Measurements from ENCODE around the gene HOXA2. TPM values are rescaled to one million over a fixed set of nuclear protein-coding genes. Genes with fewer than 3 reads are reported as not detected.

Gene HOXA2
- total RNA-seq, 2 experiments from 2014 or later, result not detected

GRCh38 chr7:27145914-27146412 is 43.5 kb upstream of the HOXA2 start:
- intact Hi-C loops (cut with micrococcal nuclease), result no loop called here
- Mint-ChIP-seq H3K27me3 (peaks cover 56% of the 10 kb centered on the region), H3K27ac (no peak overlapping the region), H3K9me3 (no peaks in the 10 kb centered on the region), H3K36me3 (no peaks in the 10 kb centered on the region), H3K4me1 (ENCODE audit: low read depth) (peaks cover 12% of the 10 kb centered on the region), H3K4me3 (no peak overlapping the region)
- ChIA-PET CTCF (no interaction called here), POLR2A (no interaction called here)
- DNase-seq, result no peak

GRCh38 chr7:27145165-27145913 is 42.9 kb upstream of the HOXA2 start:
- intact Hi-C loops (cut with micrococcal nuclease), result no loop called here
- CTCF ChIA-PET, result interaction anchor here (1.0 kb wide), 1 partner anchor 11 kb away, joined by 3 read pairs; no protein-coding TSS in a partner anchor
- H3K4me1 Mint-ChIP-seq (ENCODE audit: low read depth), result peaks cover 7% of the 10 kb centered on the region

GRCh38 chr7:27144781-27145164 is 42.3 kb upstream of the HOXA2 start:
- Mint-ChIP-seq H3K9me3 (no peaks in the 10 kb centered on the region), H3K4me1 (ENCODE audit: low read depth) (peaks cover 7% of the 10 kb centered on the region), H3K4me3 (no peak overlapping the region), H3K27me3 (peaks cover 45% of the 10 kb centered on the region), H3K27ac (no peak overlapping the region), H3K36me3 (no peaks in the 10 kb centered on the region)
- POLR2A ChIA-PET, result no interaction called here
- no peak for DNase-seq
- CTCF ChIA-PET, result interaction anchor here (1.0 kb wide), 1 partner anchor 11 kb away, joined by 3 read pairs; no protein-coding TSS in a partner anchor
- intact Hi-C loops (cut with micrococcal nuclease), result no loop called here

More at GRCh38 chr7:27145165-27145913, 42.9 kb upstream of the HOXA2 start:
- H3K4me3 Mint-ChIP-seq, result no peak overlapping the region
- peaks cover 51% of the 10 kb centered on the region for H3K27me3 Mint-ChIP-seq
- no peak for DNase-seq
- no peaks in the 10 kb centered on the region for H3K9me3 Mint-ChIP-seq
- H3K27ac Mint-ChIP-seq, result no peak overlapping the region
- POLR2A ChIA-PET, result no interaction called here
- H3K36me3 Mint-ChIP-seq, result no peaks in the 10 kb centered on the region

- intact Hi-C loops (cut with micrococcal nuclease), result no loop called here
- no peak overlapping the region for H3K27ac Mint-ChIP-seq
- DNase-seq, result no peak
- H3K9me3 Mint-ChIP-seq, result no peaks in the 10 kb centered on the region
- H3K27me3 Mint-ChIP-seq, result peaks cover 42% of the 10 kb centered on the region
- peaks cover 7% of the 10 kb centered on the region for H3K4me1 Mint-ChIP-seq (ENCODE audit: low read depth)
- H3K36me3 Mint-ChIP-seq, result no peaks in the 10 kb centered on the region
- POLR2A ChIA-PET, result no interaction called here
- CTCF ChIA-PET, result interaction anchor here (1.0 kb wide), 1 partner anchor 10 kb away, joined by 3 read pairs; no protein-coding TSS in a partner anchor
- H3K4me3 Mint-ChIP-seq, result no peak overlapping the region
Measured at GRCh38 chr7:27143950-27144780, 41.7 kb upstream of the HOXA2 start.

GRCh38 chr7:27143023-27143949 is 40.8 kb upstream of the HOXA2 start, which contains the start of gene HOXA5:
HOXA5 (minus strand) TSS chr7:27143681; CDS start chr7:27143607, 74 bp downstream.
- DNase-seq, result no peak
- intact Hi-C loops (cut with micrococcal nuclease), result no loop called here
- CTCF ChIA-PET, result interaction anchor here (0.6 to 0.9 kb wide), 2 partner anchors 36 to 53 kb away, joined by 3 read pairs; no protein-coding TSS in a partner anchor

GRCh38 chr7:27142580-27143022 is 40.1 kb upstream of the HOXA2 start:
- POLR2A ChIA-PET, result no interaction called here
- Mint-ChIP-seq H3K9me3 (no peaks in the 10 kb centered on the region), H3K4me1 (ENCODE audit: low read depth) (no peaks in the 10 kb centered on the region), H3K4me3 (no peak overlapping the region), H3K27ac (no peak overlapping the region), H3K27me3 (peaks cover 39% of the 10 kb centered on the region), H3K36me3 (no peaks in the 10 kb centered on the region)
- CTCF ChIA-PET, result interaction anchor here (0.9 kb wide), 1 partner anchor 53 kb away, joined by 3 read pairs; no protein-coding TSS in a partner anchor
- intact Hi-C loops (cut with micrococcal nuclease), result no loop called here
- DNase-seq, result no peak

More at GRCh38 chr7:27143023-27143949, 40.8 kb upstream of the HOXA2 start, which contains the start of gene HOXA5:
- POLR2A ChIA-PET, result no interaction called here
- H3K27me3 Mint-ChIP-seq, result peaks cover 40% of the 10 kb centered on the region
- no peaks in the 10 kb centered on the region for H3K36me3 Mint-ChIP-seq
- no peak within 1 kb of the TSS for H3K4me3 Mint-ChIP-seq
- peaks cover 4% of the 10 kb centered on the region for H3K4me1 Mint-ChIP-seq (ENCODE audit: low read depth)
- no peak within 1 kb of the TSS for H3K27ac Mint-ChIP-seq
- no peaks in the 10 kb centered on the region for H3K9me3 Mint-ChIP-seq

- Mint-ChIP-seq H3K36me3 (no peaks in the 10 kb centered on the region), H3K4me1 (ENCODE audit: low read depth) (no peaks in the 10 kb centered on the region), H3K27ac (no peak overlapping the region), H3K9me3 (no peaks in the 10 kb centered on the region), H3K4me3 (no peak overlapping the region), H3K27me3 (peaks cover 38% of the 10 kb centered on the region)
- CTCF ChIA-PET, result no interaction called here
- no peak for DNase-seq
- intact Hi-C loops (cut with micrococcal nuclease), result no loop called here
- POLR2A ChIA-PET, result no interaction called here
Measured at GRCh38 chr7:27141923-27142579, 39.6 kb upstream of the HOXA2 start.

GRCh38 chr7:27141137-27141922 is 38.8 kb upstream of the HOXA2 start:
- Mint-ChIP-seq H3K27me3 (peaks cover 33% of the 10 kb centered on the region), H3K36me3 (no peaks in the 10 kb centered on the region), H3K4me1 (ENCODE audit: low read depth) (no peaks in the 10 kb centered on the region), H3K9me3 (no peaks in the 10 kb centered on the region), H3K27ac (no peak overlapping the region), H3K4me3 (no peak overlapping the region)
- POLR2A ChIA-PET, result no interaction called here
- no peak for DNase-seq
- CTCF ChIA-PET, result no interaction called here
- intact Hi-C loops (cut with micrococcal nuclease), result no loop called here

GRCh38 chr7:27140126-27140857 is 37.8 kb upstream of the HOXA2 start:
- no peaks in the 10 kb centered on the region for H3K9me3 Mint-ChIP-seq
- no peak for DNase-seq

GRCh38 chr7:27139334-27140125 is 37.0 kb upstream of the HOXA2 start:
- Mint-ChIP-seq H3K36me3 (no peaks in the 10 kb centered on the region), H3K27me3 (peaks cover 37% of the 10 kb centered on the region)
- CTCF ChIA-PET, result no interaction called here

More at GRCh38 chr7:27140126-27140857, 37.8 kb upstream of the HOXA2 start:
- POLR2A ChIA-PET, result no interaction called here
- intact Hi-C loops (cut with micrococcal nuclease), result no loop called here
- CTCF ChIA-PET, result no interaction called here
- Mint-ChIP-seq H3K27ac (no peak overlapping the region), H3K27me3 (peaks cover 36% of the 10 kb centered on the region), H3K36me3 (no peaks in the 10 kb centered on the region), H3K4me1 (ENCODE audit: low read depth) (peaks cover 2% of the 10 kb centered on the region), H3K4me3 (no peak overlapping the region)

More at GRCh38 chr7:27139334-27140125, 37.0 kb upstream of the HOXA2 start:
- no peaks in the 10 kb centered on the region for H3K9me3 Mint-ChIP-seq
- no peak overlapping the region for H3K4me3 Mint-ChIP-seq
- no peak overlapping the region for H3K27ac Mint-ChIP-seq
- no peak for DNase-seq
- POLR2A ChIA-PET, result no interaction called here
- intact Hi-C loops (cut with micrococcal nuclease), result no loop called here
- peaks cover 8% of the 10 kb centered on the region for H3K4me1 Mint-ChIP-seq (ENCODE audit: low read depth)

Data from activated CD4-positive, alpha-beta memory T cell treated with anti-CD3 and anti-CD28 coated beads for 36 hours (primary cell).